GM23338 (cell line): ENCODE data around the gene EHD2. TPM values are rescaled to one million over a fixed set of nuclear protein-coding genes. Genes with fewer than 3 reads are reported as not detected.

Experiments
- ATAC-seq: fragments of 200-7000 bp; cut with Tn5 transposase; 3 replicates; pipeline ENCODE4 v1.9.1; 2020
- DNase-seq: peaks from one replicate; pipeline ENCODE4 v3.0.0-alpha.2; 2015; ENCODE audit warnings: low spot score
- H2AFZ ChIP-seq: fragments of 200-600 bp; sonication (generic); 2 replicates; pipeline ENCODE4 v1.8.0; 2016; ENCODE audit warnings: antibody characterized with exemption, mild to moderate bottlenecking, moderate library complexity
- H3F3A ChIP-seq: fragments of 200-600 bp; sonication (generic); replicated peaks from 2 replicates; pipeline ENCODE4 v1.8.0; 2017; ENCODE audit warnings: antibody characterized with exemption, mixed run types, low read depth
- H3K27ac ChIP-seq: fragments of 200-600 bp; sonication (generic); 2 replicates; pipeline ENCODE4 v1.6.1; 2016; ENCODE audit warnings: low read depth
- H3K27me3 ChIP-seq: fragments of 200-600 bp; sonication (generic); 2 replicates; pipeline ENCODE4 v1.8.0; 2016; ENCODE audit warnings: mild to moderate bottlenecking, mixed run types, moderate library complexity; ENCODE audit not compliant: insufficient read depth
- H3K36me3 ChIP-seq: fragments of 200-600 bp; sonication (generic); 2 replicates; pipeline ENCODE4 v1.8.0; 2016; ENCODE audit warnings: mild to moderate bottlenecking; ENCODE audit not compliant: insufficient read depth
- H3K4me1 ChIP-seq: fragments of 200-600 bp; sonication (generic); 2 replicates; pipeline ENCODE4 v1.8.0; 2016; ENCODE audit warnings: mild to moderate bottlenecking, moderate library complexity; ENCODE audit not compliant: insufficient read depth
- H3K4me2 ChIP-seq: fragments of 200-600 bp; sonication (generic); 2 replicates; pipeline ENCODE4 v1.7.1; 2017; ENCODE audit warnings: mixed run types
- H3K4me3 ChIP-seq: fragments of 200-600 bp; sonication (generic); 2 replicates; pipeline ENCODE4 v1.6.1; 2016; ENCODE audit warnings: mixed run types
- H3K79me2 ChIP-seq: fragments of 200-600 bp; sonication (generic); replicated peaks from 2 replicates; pipeline ENCODE4 v1.8.0; 2017; ENCODE audit warnings: mild to moderate bottlenecking; ENCODE audit not compliant: insufficient read depth
- H3K9me2 ChIP-seq: fragments of 200-600 bp; sonication (generic); 2 replicates; pipeline ENCODE4 v1.8.0; 2017; ENCODE audit not compliant: insufficient read depth
- H4K20me1 ChIP-seq: fragments of 200-600 bp; sonication (generic); replicated peaks from 2 replicates; pipeline ENCODE4 v1.8.0; 2017; ENCODE audit warnings: mild to moderate bottlenecking; ENCODE audit not compliant: insufficient read depth
- H3K27ac Mint-ChIP-seq: 2 replicates; pipeline ENCODE4 v1.8.0; 2020; ENCODE audit warnings: inconsistent platforms, mild to moderate bottlenecking, moderate library complexity, mixed read lengths
- H3K27me3 Mint-ChIP-seq: 3 replicates; pipeline ENCODE4 v1.8.0; 2022; ENCODE audit warnings: low read depth, mild to moderate bottlenecking, moderate library complexity, mixed read lengths, inconsistent platforms; ENCODE audit not compliant: insufficient read depth, poor library complexity
- H3K36me3 Mint-ChIP-seq: 3 replicates; pipeline ENCODE4 v1.8.0; 2021; ENCODE audit warnings: low read depth, mild to moderate bottlenecking, inconsistent platforms, moderate library complexity, mixed read lengths
- H3K4me1 Mint-ChIP-seq: 3 replicates; pipeline ENCODE4 v1.8.0; 2020; ENCODE audit warnings: mild to moderate bottlenecking, inconsistent platforms, mixed read lengths
- H3K4me3 Mint-ChIP-seq: 3 replicates; pipeline ENCODE4 v1.8.0; 2021; ENCODE audit warnings: moderate library complexity, mild to moderate bottlenecking, inconsistent platforms, mixed read lengths
- H3K9me3 Mint-ChIP-seq: 3 replicates; pipeline ENCODE4 v1.8.0; 2020; ENCODE audit warnings: moderate library complexity, mild to moderate bottlenecking, inconsistent platforms, mixed read lengths
- CREB1 ChIP-seq: fragments of 250-450 bp; sonication (Bioruptor Pico); IDR thresholded peaks from 2 replicates; pipeline ENCODE4 v1.5.0; 2020; ENCODE audit warnings: low read depth, mild to moderate bottlenecking, moderate library complexity
- ETS1 ChIP-seq: IDR thresholded peaks from 2 replicates; pipeline ENCODE4 v1.6.1; 2016; ENCODE audit warnings: antibody characterized with exemption
- EZH2 ChIP-seq: fragments of 200-600 bp; sonication (generic); IDR thresholded peaks from one replicate; pipeline ENCODE4 v1.8.0; 2017; ENCODE audit warnings: antibody characterized with exemption, mild to moderate bottlenecking, low read depth; ENCODE audit not compliant: unreplicated experiment
- EZH2phosphoT487 ChIP-seq: fragments of 200-600 bp; sonication (generic); IDR thresholded peaks from one replicate; pipeline ENCODE4 v1.8.1; 2018; ENCODE audit warnings: antibody characterized with exemption; ENCODE audit not compliant: unreplicated experiment
- JUNB ChIP-seq: IDR thresholded peaks from one replicate; pipeline ENCODE4 v1.6.1; 2016; ENCODE audit warnings: antibody characterized with exemption; ENCODE audit not compliant: unreplicated experiment
- NANOG ChIP-seq: IDR thresholded peaks from 2 replicates; pipeline ENCODE4 v1.6.1; 2016; ENCODE audit warnings: antibody characterized with exemption, borderline replicate concordance
- POLR2AphosphoS5 ChIP-seq: IDR thresholded peaks from 2 replicates; pipeline ENCODE4 v1.6.1; 2016; ENCODE audit warnings: antibody characterized with exemption, low read depth
- REST ChIP-seq: IDR thresholded peaks from one replicate; pipeline ENCODE4 v1.6.1; 2018; ENCODE audit warnings: antibody characterized with exemption; ENCODE audit not compliant: unreplicated experiment
- STAT1 ChIP-seq: IDR thresholded peaks from one replicate; pipeline ENCODE4 v1.6.1; 2016; ENCODE audit warnings: antibody characterized with exemption; ENCODE audit not compliant: unreplicated experiment
- ZNF114 ChIP-seq: fragments of 250-450 bp; sonication (Bioruptor Pico); IDR thresholded peaks from 2 replicates; pipeline ENCODE4 v1.5.0; 2020; ENCODE audit warnings: mild to moderate bottlenecking, moderate library complexity
- ZNF331 ChIP-seq: fragments of 250-450 bp; sonication (Bioruptor Pico); IDR thresholded peaks from 2 replicates; pipeline ENCODE4 v1.5.0; 2020; ENCODE audit warnings: low read depth, mild to moderate bottlenecking, moderate library complexity
- ZNF462 ChIP-seq: fragments of 250-450 bp; sonication (Bioruptor Pico); IDR thresholded peaks from 2 replicates; pipeline ENCODE4 v1.5.0; 2020; ENCODE audit warnings: mild to moderate bottlenecking, moderate library complexity
- polyA plus RNA-seq: library from polyadenylated mRNA; unstranded; fragments of >200 nt; fragmentation: Nextera tagmentation; extraction: Ambion mirVana; gene quantifications from 2 replicates; pipeline ENCODE4 v1.2.1, GENCODE V29; 2016
- total RNA-seq: library from RNA; depleted of rRNA; stranded (reverse); fragments of >200 nt; shearing (Covaris generic); gene quantifications from 2 replicates; pipeline ENCODE4 v1.2.3, GENCODE V29; 2014
- TF ChIP-seq, protein P1 (sequence below), 2 experiments: fragments of 200-600 bp in 1 of 2; sonication (generic) in 1 of 2; conservative IDR thresholded peaks; 2 replicates each; pipeline versions ENCODE4 v1.5.1 to v1.6.1; 2016 to 2017; ENCODE audit warnings: antibody characterized with exemption in 2 of 2, low read depth in 2 of 2, mild to moderate bottlenecking in 2 of 2, moderate library complexity in 1 of 2

Gene EHD2
- total and polyA plus RNA-seq, 2 experiments from 2014 or later, result 6.6 to 10.8 TPM

GRCh38 chr19:47696635-47697034, 16.6 kb upstream of the EHD2 start:
- H3K4me3 Mint-ChIP-seq, result no peak overlapping the region
- no peaks in the 10 kb centered on the region for H3K9me2 ChIP-seq
- peaks cover 7% of the 10 kb centered on the region for H4K20me1 ChIP-seq
- no peak overlapping the region for H3K27ac ChIP-seq
- H3K27me3 Mint-ChIP-seq, result peaks cover 13% of the 10 kb centered on the region
- H3K27ac Mint-ChIP-seq, result no peak overlapping the region
- no peaks in the 10 kb centered on the region for H3K27me3 ChIP-seq
- H3K36me3 Mint-ChIP-seq, result peaks cover 28% of the 10 kb centered on the region
- no peak overlapping the region for H2AFZ ChIP-seq
- TF ChIP-seq EZH2phosphoT487 (no peak), JUNB (no peak), STAT1 (no peak), EZH2 (no peak), ZNF462 (CRISPR knock-in tag) (no peak), NANOG (no peak), ZNF114 (no peak), POLR2AphosphoS5 (no peak), ZNF331 (CRISPR knock-in tag) (no peak), REST (no peak), ETS1 (no peak), CREB1 (CRISPR knock-in tag) (no peak)
- TF ChIP-seq, protein P1, sequence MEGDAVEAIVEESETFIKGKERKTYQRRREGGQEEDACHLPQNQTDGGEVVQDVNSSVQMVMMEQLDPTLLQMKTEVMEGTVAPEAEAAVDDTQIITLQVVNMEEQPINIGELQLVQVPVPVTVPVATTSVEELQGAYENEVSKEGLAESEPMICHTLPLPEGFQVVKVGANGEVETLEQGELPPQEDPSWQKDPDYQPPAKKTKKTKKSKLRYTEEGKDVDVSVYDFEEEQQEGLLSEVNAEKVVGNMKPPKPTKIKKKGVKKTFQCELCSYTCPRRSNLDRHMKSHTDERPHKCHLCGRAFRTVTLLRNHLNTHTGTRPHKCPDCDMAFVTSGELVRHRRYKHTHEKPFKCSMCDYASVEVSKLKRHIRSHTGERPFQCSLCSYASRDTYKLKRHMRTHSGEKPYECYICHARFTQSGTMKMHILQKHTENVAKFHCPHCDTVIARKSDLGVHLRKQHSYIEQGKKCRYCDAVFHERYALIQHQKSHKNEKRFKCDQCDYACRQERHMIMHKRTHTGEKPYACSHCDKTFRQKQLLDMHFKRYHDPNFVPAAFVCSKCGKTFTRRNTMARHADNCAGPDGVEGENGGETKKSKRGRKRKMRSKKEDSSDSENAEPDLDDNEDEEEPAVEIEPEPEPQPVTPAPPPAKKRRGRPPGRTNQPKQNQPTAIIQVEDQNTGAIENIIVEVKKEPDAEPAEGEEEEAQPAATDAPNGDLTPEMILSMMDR (conservative IDR thresholded peaks at IDR 0.05; ENCODE audit: low read depth in 2 of 2), result no peak
- H3K4me2 ChIP-seq, result no peak overlapping the region
- H3K9me3 Mint-ChIP-seq, result no peaks in the 10 kb centered on the region
- no peaks in the 10 kb centered on the region for H3K79me2 ChIP-seq
- peaks cover 9% of the 10 kb centered on the region; the same call in 1 of the 2 replicates for H3F3A ChIP-seq
- H3K4me1 Mint-ChIP-seq, result peaks cover 7% of the 10 kb centered on the region
- no peaks in the 10 kb centered on the region for H3K4me1 ChIP-seq
- H3K36me3 ChIP-seq, result peaks cover 10% of the 10 kb centered on the region
- DNase-seq (no peak), ATAC-seq (no peak)
- no peak overlapping the region for H3K4me3 ChIP-seq
